IMR-90 (cell line): ENCODE results near the gene PTPRO. TPM values are rescaled to one million over a fixed set of nuclear protein-coding genes. Genes with fewer than 3 reads are reported as not detected.

ENCODE experiments used
- ATAC-seq: fragments of 200-7000 bp; cut with Tn5 transposase; 2 replicates; pipeline ENCODE4 v1.9.1; 2020; ENCODE audit warnings: low read depth, mild to moderate bottlenecking, moderate library complexity
- BruUV-seq: library from RNA; stranded (reverse); fragments of 400-500 nt; replicated peaks from 2 replicates; lab custom pipeline; 2021; lab: Mats Ljungman, UMichigan
- CTCF ChIA-PET: fragments of 300-600 bp; formaldehyde crosslinking; extraction: SDS; loops from one replicate; lab custom pipeline; 2021; ENCODE audit warnings: antibody characterized with exemption; lab: Yijun Ruan, JAX
- POLR2A ChIA-PET: fragments of 300-600 bp; sonication (Branson Sonifier 250); formaldehyde crosslinking; loops from one replicate; lab custom pipeline; 2022; ENCODE audit warnings: antibody characterized with exemption; ENCODE audit not compliant: unreplicated experiment; lab: Charles Lee
- DNase-seq: peaks from one replicate; pipeline ENCODE4 v3.0.0; 2013
- H2AFZ ChIP-seq: replicated peaks from 2 replicates; pipeline ENCODE3; 2013; ENCODE audit warnings: low read length, mild to moderate bottlenecking; ENCODE audit not compliant: poor library complexity
- H2AK5ac ChIP-seq: 2 replicates; pipeline ENCODE4 v1.6.1; 2013; ENCODE audit warnings: low read depth, low read length, inconsistent platforms
- H2AK9ac ChIP-seq: replicated peaks from 2 replicates; pipeline ENCODE3; 2013; ENCODE audit warnings: mild to moderate bottlenecking, low read depth, low read length, moderate library complexity; ENCODE audit not compliant: poor library complexity
- H2BK120ac ChIP-seq: 2 replicates; pipeline ENCODE4 v1.6.1; 2013; ENCODE audit warnings: low read depth, low read length, inconsistent platforms
- H2BK15ac ChIP-seq: 3 replicates; pipeline ENCODE4 v1.6.1; 2013; ENCODE audit warnings: low read depth, low read length, inconsistent platforms
- H2BK20ac ChIP-seq: 2 replicates; pipeline ENCODE4 v1.6.1; 2013; ENCODE audit warnings: low read depth, mild to moderate bottlenecking, inconsistent platforms, low read length, moderate library complexity
- H2BK5ac ChIP-seq: 2 replicates; pipeline ENCODE4 v1.6.1; 2013; ENCODE audit warnings: mild to moderate bottlenecking, low read depth, low read length, inconsistent platforms; ENCODE audit not compliant: poor library complexity, severe bottlenecking
- H3K14ac ChIP-seq: replicated peaks from 2 replicates; pipeline ENCODE4 v1.6.1; 2013; ENCODE audit warnings: low read depth, low read length, inconsistent platforms
- H3K18ac ChIP-seq: 2 replicates; pipeline ENCODE4 v1.6.1; 2013; ENCODE audit warnings: low read depth, low read length, control low read depth
- H3K23ac ChIP-seq: 2 replicates; pipeline ENCODE4 v1.6.1; 2013; ENCODE audit warnings: low read depth, low read length, inconsistent platforms
- H3K27ac ChIP-seq: 2 replicates; pipeline ENCODE4 v1.5.1; 2013; ENCODE audit warnings: mild to moderate bottlenecking, control low read depth, low read length; ENCODE audit not compliant: insufficient read depth
- H3K27me3 ChIP-seq: 2 replicates; pipeline ENCODE4 v1.6.1; 2013; ENCODE audit warnings: low read length; ENCODE audit not compliant: control insufficient read depth, insufficient read depth
- H3K36me3 ChIP-seq: 2 replicates; pipeline ENCODE4 v1.6.1; 2013; ENCODE audit warnings: low read length, mixed read lengths; ENCODE audit not compliant: control insufficient read depth, insufficient read depth
- H3K4ac ChIP-seq: 2 replicates; pipeline ENCODE4 v1.6.1; 2013; ENCODE audit warnings: low read depth, low read length, inconsistent platforms
- H3K4me1 ChIP-seq: 2 replicates; pipeline ENCODE4 v1.6.1; 2013; ENCODE audit warnings: low read length, mixed read lengths; ENCODE audit not compliant: control insufficient read depth, insufficient read depth
- H3K4me2 ChIP-seq: 2 replicates; pipeline ENCODE4 v1.6.1; 2013; ENCODE audit warnings: low read depth, mild to moderate bottlenecking, control low read depth, low read length, moderate library complexity
- H3K4me3 ChIP-seq: 2 replicates; pipeline ENCODE4 v1.5.1; 2013; ENCODE audit warnings: low read depth, mild to moderate bottlenecking, control low read depth, low read length, moderate library complexity; ENCODE audit not compliant: insufficient read depth
- H3K56ac ChIP-seq: 2 replicates; pipeline ENCODE4 v1.6.1; 2013; ENCODE audit warnings: low read length, inconsistent platforms; ENCODE audit not compliant: insufficient read depth; ENCODE audit errors: extremely low read depth
- H3K79me1 ChIP-seq, 2 experiments: 2 replicates each; pipeline ENCODE4 v1.6.1; 2013; ENCODE audit warnings: low read length in 2 of 2, inconsistent platforms in 1 of 2, low read depth in 1 of 2
- H3K9ac ChIP-seq: 2 replicates; pipeline ENCODE4 v1.6.1; 2013; ENCODE audit warnings: low read depth, low read length, control low read depth
- H3K9me1 ChIP-seq: 2 replicates; pipeline ENCODE4 v1.6.1; 2013; ENCODE audit warnings: low read length, inconsistent platforms; ENCODE audit not compliant: insufficient read depth
- H3K9me3 ChIP-seq: 2 replicates; pipeline ENCODE4 v1.6.1; 2013; ENCODE audit warnings: low read length; ENCODE audit not compliant: control insufficient read depth, insufficient read depth
- H4K20me1 ChIP-seq: 2 replicates; pipeline ENCODE4 v1.6.1; 2013; ENCODE audit warnings: low read length, inconsistent platforms; ENCODE audit not compliant: insufficient read depth
- H4K5ac ChIP-seq: 2 replicates; pipeline ENCODE4 v1.6.1; 2013; ENCODE audit warnings: mild to moderate bottlenecking, low read depth, low read length, control low read depth
- H4K8ac ChIP-seq, 2 experiments: 2 replicates each; pipeline ENCODE4 v1.6.1; 2013; ENCODE audit warnings: low read depth in 2 of 2, low read length in 2 of 2, control low read depth in 1 of 2, inconsistent platforms in 1 of 2
- H4K91ac ChIP-seq: 2 replicates; pipeline ENCODE4 v1.6.1; 2013; ENCODE audit warnings: low read depth, low read length, inconsistent platforms; ENCODE audit not compliant: insufficient read depth
- CEBPB ChIP-seq: IDR thresholded peaks from 2 replicates; pipeline ENCODE4 v1.6.1; 2012; ENCODE audit warnings: low read depth, low read length, improper control_type of control experiment
- CHD1 ChIP-seq: IDR thresholded peaks from 2 replicates; pipeline ENCODE4 v1.6.1; 2012; ENCODE audit warnings: low read depth, low read length, improper control_type of control experiment
- MXI1 ChIP-seq: IDR thresholded peaks from 2 replicates; pipeline ENCODE4 v1.6.1; 2012; ENCODE audit warnings: low read depth, mild to moderate bottlenecking, low read length, moderate library complexity, borderline replicate concordance
- RCOR1 ChIP-seq: IDR thresholded peaks from 2 replicates; pipeline ENCODE4 v1.6.1; 2012; ENCODE audit warnings: mild to moderate bottlenecking, low read length, improper control_type of control experiment; ENCODE audit not compliant: insufficient replicate concordance
- RFX5 ChIP-seq: IDR thresholded peaks from 2 replicates; pipeline ENCODE4 v1.8.0; 2012; ENCODE audit warnings: low read depth, mild to moderate bottlenecking, low read length, moderate library complexity
- SMC3 ChIP-seq: fragments of 150-350 bp; IDR thresholded peaks from 2 replicates; pipeline ENCODE4 v1.6.1; 2016; ENCODE audit warnings: low read depth, mild to moderate bottlenecking, antibody characterized with exemption, low read length, moderate library complexity
- WGBS, 2 experiments: methylation state at CpG; one replicate each; pipeline versions ENCODE4 v1.1.5 to v1.1.7; 2013; ENCODE audit warnings: missing lambda C conversion rate in 2 of 2; ENCODE audit not compliant: insufficient read length in 1 of 2; ENCODE audit errors: extremely low coverage in 2 of 2; 5-methylcytosine and 5-hydroxymethylcytosine counted together
- dilution Hi-C: fragments of 300-500 bp; cut with HindIII; formaldehyde crosslinking; loops from one replicate; pipeline ENCODE4 v1.14.3; 2018; ENCODE audit warnings: low sequenced_read_pairs; ENCODE audit not compliant: unreplicated experiment
- in situ Hi-C: fragments of 300-500 bp; cut with MboI; formaldehyde crosslinking; loops from 3 replicates; pipeline ENCODE4 v1.14.3; 2019; ENCODE audit warnings: low sequenced_read_pairs, inconsistent platforms, mixed read lengths
- intact Hi-C: fragments of 100-400 bp; cut with micrococcal nuclease; formaldehyde crosslinking; loops from 2 replicates; pipeline ENCODE4 v1.10.0; 2022
- polyA plus RNA-seq, 3 experiments: library from polyadenylated mRNA; depleted of rRNA; stranded (reverse); fragments of >200 nt; gene quantifications; 2 replicates each; pipeline ENCODE4 v1.2.3, GENCODE V29; 2012; ENCODE audit warnings: low replicate concordance in 1 of 3
- total RNA-seq: library from RNA; depleted of rRNA; stranded (reverse); fragments of >200 nt; gene quantifications from 2 replicates; pipeline ENCODE4 v1.2.3, GENCODE V29; 2012

PTPRO gene
- total and polyA plus RNA-seq, 2 of the 4 experiments (the other 2 are of a cell fraction): 0.03 to 0.18 TPM

- Histone ChIP-seq H2AK5ac (no peak overlapping the region), H4K5ac (peak overlapping the region; percentile 85; the same call in 1 of the 2 replicates), H3K4me1 (peaks cover 10% of the 10 kb centered on the region), H3K4me3 (no peak overlapping the region), H4K91ac (peak overlapping the region; percentile 31; the same call in 1 of the 2 replicates), H3K36me3 (no peaks in the 10 kb centered on the region), H4K8ac (peak overlapping the region; percentile 56 to 66; a peak in 3 of 4 replicates), H2BK120ac (peak overlapping the region; percentile 45; the same call in 1 of the 2 replicates), H3K23ac (no peak overlapping the region), H3K27ac (no peak overlapping the region), H3K4me2 (no peak overlapping the region), H2AFZ (no peak overlapping the region), H3K9me3 (no peaks in the 10 kb centered on the region), H3K56ac (no peak overlapping the region), H3K27me3 (no peaks in the 10 kb centered on the region), H2BK20ac (peak overlapping the region; percentile 82), H2BK15ac (0 out of 3 replicates have a peak overlapping the region, but pooled peaks have one; percentile 8), H3K18ac (peak overlapping the region; percentile 61; the same call in 1 of the 2 replicates), H3K9me1 (0 out of 2 replicates have a peak, but pooled peaks cover 3% of the 10 kb centered on the region), H2BK5ac (peak overlapping the region; percentile 32), H3K79me1 (no peaks in the 10 kb centered on the region), H4K20me1 (no peaks in the 10 kb centered on the region), H3K14ac (peak overlapping the region; percentile 34; the same call in 1 of the 2 replicates), H3K4ac (peak overlapping the region; percentile 14; the same call in 1 of the 2 replicates), H2AK9ac (no peak overlapping the region), H3K9ac (no peak overlapping the region)
- ATAC-seq (no peak), DNase-seq (no peak)
- BruUV-seq: no TSS peak
- POLR2A ChIA-PET: no interaction called here
- CTCF ChIA-PET: interaction anchor here (0.8 to 1.6 kb wide), 3 partner anchors 11 to 55 kb away, joined by 3 to 9 read pairs (median 4); no protein-coding TSS in a partner anchor
- intact Hi-C loops (loop anchor here (10.0 kb wide), 1 partner anchor 249 kb away; the partner anchor contains the start of gene EPS8), dilution Hi-C loops (no loop called here), in situ Hi-C loops (loop anchor here (10.0 kb wide), 1 partner anchor 329 kb away; no protein-coding TSS in a partner anchor)
- TF ChIP-seq RFX5: no peak
- TF ChIP-seq CEBPB: no peak
- no peak for TF ChIP-seq MXI1
- no peak for TF ChIP-seq RCOR1
- TF ChIP-seq CHD1: no peak
- TF ChIP-seq SMC3: no peak
- WGBS, 2 experiments: 82% methylated on average over 2 of the region's 6 CpGs; no CpG with 5 or more reads in 1 of the 2 experiments
Measured at GRCh38 chr12:15535352-15535781, 213.1 kb downstream of the PTPRO start.
